ENCODE data around the gene KCNJ6.

GRCh38 chr21:37861561-37861960, 54.7 kb downstream of the KCNJ6 start:
- no peak for TF ChIP-seq TAF1 (IDR thresholded peaks at IDR 0.05; ENCODE audit: borderline replicate concordance, low read depth, low read length)
- TF ChIP-seq, protein P1, sequence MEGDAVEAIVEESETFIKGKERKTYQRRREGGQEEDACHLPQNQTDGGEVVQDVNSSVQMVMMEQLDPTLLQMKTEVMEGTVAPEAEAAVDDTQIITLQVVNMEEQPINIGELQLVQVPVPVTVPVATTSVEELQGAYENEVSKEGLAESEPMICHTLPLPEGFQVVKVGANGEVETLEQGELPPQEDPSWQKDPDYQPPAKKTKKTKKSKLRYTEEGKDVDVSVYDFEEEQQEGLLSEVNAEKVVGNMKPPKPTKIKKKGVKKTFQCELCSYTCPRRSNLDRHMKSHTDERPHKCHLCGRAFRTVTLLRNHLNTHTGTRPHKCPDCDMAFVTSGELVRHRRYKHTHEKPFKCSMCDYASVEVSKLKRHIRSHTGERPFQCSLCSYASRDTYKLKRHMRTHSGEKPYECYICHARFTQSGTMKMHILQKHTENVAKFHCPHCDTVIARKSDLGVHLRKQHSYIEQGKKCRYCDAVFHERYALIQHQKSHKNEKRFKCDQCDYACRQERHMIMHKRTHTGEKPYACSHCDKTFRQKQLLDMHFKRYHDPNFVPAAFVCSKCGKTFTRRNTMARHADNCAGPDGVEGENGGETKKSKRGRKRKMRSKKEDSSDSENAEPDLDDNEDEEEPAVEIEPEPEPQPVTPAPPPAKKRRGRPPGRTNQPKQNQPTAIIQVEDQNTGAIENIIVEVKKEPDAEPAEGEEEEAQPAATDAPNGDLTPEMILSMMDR (IDR thresholded peaks at IDR 0.05 in 2 of 3, conservative IDR thresholded peaks at IDR 0.05 in 1 of 3; ENCODE audit: control insufficient read depth in 2 of 3, extremely low read depth in 1 of 3, insufficient read depth in 1 of 3, low read depth in 3 of 3, low read length in 3 of 3): no peak
- TF ChIP-seq ATF3 (IDR thresholded peaks at IDR 0.05; ENCODE audit: borderline replicate concordance, extremely low read depth, low read depth, low read length): no peak

Measured in GM12878 (cell line).